Astrocyte of the spinal cord (primary cell): Measurements from ENCODE around the gene IKZF3.
"Not testable (repeated sequence)": the region's sequence is repeated elsewhere in the genome, so short reads cannot be mapped to it uniquely, and the experiment has no call there.

Experiments
- DNase-seq: peaks from one replicate; pipeline ENCODE4 v3.0.0; 2011; ENCODE audit warnings: low read depth, low spot score
- H3K4me3 ChIP-seq: 2 replicates; pipeline ENCODE4 v1.5.1; 2011; ENCODE audit warnings: low read depth, mild to moderate bottlenecking, low read length, moderate library complexity
- in situ Hi-C: cut with HindIII; loops from 2 replicates; pipeline ENCODE4 v1.10.0; 2017; ENCODE audit warnings: low sequenced_read_pairs
- TF ChIP-seq, protein P1 (sequence below): IDR thresholded peaks from 2 replicates; pipeline ENCODE4 v1.5.1; 2012; ENCODE audit warnings: low read depth, mild to moderate bottlenecking, low read length, inconsistent platforms

Gene IKZF3

DNA sequence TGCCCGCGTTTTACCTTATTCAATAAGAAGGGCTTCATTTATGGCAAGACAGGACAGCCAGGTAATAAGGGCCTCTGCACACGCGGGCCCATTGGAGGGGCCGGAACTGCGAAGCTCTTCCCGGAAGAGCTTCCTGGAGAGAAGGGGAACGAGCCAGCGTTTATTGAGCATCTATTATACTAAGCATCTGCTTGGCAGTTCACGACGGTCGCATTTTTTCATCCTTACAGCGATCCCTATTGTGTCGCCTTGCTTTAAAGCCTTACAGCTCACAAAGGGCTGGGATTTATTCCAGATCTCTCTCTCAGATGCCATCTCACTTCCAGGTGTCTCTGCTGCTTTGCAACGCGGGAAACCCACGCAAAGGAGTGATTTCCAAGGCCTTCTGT is 4.4 kb upstream of the IKZF3 start:
- in situ Hi-C loops, result no loop called here
- H3K4me3 ChIP-seq, result no peak overlapping the region
- DNase-seq, result no peak

DNA sequence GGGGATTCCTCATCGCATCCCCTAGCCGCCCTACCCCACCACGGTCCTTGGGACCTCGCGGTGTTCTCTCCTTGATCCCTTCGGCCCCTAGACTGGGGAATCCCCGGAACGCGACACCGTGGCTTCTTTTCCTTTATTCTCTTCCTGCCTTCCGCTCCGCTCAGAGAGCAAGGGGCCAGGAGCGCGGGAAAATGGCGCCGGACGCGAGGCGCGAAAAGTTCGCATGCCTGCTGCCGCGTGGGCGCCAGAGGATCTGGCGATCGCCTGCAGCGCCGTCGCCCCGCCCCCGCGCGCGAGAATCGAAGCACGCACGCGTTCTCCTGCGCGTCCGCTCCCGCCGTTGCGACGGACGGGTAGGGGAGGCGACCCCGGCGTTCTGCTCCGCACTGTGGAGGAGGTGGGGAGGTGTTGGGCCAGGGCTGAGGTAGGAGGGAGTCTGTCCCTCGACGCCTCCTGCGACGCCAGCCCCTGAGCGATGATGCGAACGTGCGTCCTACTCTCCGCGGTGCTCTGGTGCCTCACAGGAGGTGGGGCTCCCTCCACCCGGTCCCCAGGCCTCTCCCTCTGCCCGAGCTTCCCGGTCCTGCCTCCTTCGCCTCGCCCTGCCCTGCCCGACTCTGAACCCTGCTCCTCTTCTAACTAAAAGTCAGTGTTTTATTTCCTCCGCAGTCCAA is 3.9 kb upstream of the IKZF3 start, which contains the start of gene ZPBP2:
ZPBP2 (plus strand) TSS at position 323 of the 674 bp plus-strand sequence; CDS start at position 476, 153 bp downstream.
- H3K4me3 ChIP-seq, result no peak within 1 kb of the TSS
- no peak for DNase-seq
- in situ Hi-C loops, result no loop called here
- TF ChIP-seq, protein P1, sequence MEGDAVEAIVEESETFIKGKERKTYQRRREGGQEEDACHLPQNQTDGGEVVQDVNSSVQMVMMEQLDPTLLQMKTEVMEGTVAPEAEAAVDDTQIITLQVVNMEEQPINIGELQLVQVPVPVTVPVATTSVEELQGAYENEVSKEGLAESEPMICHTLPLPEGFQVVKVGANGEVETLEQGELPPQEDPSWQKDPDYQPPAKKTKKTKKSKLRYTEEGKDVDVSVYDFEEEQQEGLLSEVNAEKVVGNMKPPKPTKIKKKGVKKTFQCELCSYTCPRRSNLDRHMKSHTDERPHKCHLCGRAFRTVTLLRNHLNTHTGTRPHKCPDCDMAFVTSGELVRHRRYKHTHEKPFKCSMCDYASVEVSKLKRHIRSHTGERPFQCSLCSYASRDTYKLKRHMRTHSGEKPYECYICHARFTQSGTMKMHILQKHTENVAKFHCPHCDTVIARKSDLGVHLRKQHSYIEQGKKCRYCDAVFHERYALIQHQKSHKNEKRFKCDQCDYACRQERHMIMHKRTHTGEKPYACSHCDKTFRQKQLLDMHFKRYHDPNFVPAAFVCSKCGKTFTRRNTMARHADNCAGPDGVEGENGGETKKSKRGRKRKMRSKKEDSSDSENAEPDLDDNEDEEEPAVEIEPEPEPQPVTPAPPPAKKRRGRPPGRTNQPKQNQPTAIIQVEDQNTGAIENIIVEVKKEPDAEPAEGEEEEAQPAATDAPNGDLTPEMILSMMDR, result no peak

More for the DNA sequence above, 4.4 kb upstream of the IKZF3 start:
- TF ChIP-seq, protein P1, result no peak

DNA sequence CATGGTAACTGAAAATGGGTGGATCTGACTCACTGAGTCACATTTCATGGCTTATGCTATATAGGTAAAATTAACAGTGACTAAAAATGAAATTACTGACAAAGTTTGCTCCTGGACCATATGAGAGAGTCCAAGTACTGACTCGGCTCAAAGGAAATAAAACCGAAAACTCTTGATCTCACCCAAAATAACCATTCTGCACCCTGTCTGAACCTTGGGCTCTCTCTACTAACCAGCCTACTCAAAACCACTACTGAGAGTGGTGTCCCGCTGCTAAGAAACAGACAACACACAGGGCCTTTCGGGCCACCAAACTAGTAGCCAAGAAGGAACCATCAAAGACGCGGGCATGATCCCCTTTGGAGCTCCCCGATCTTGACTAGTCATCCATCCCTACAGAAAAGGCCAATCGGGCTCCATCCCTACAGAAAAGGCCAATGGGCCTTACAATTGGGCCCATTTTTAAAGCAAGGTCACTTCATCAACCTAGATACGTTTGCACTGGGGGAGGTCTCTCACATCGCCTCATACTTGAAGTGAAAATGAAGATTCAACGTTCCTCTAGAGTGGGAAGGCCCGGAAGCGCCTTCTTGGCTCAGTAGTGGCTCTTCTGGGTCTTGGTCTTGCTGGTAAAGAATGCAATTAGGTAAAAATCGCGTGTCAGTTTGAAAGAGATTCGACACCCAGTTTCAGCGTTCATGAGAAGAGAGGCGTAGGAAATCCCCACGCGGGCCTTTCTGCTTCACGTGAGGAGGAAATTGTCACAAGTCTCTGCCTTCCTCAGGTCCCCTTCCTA is 3.2 kb upstream of the IKZF3 start:
- no peak overlapping the region for H3K4me3 ChIP-seq
- in situ Hi-C loops, result no loop called here
- TF ChIP-seq, protein P1, result no peak
- no peak for DNase-seq

DNA sequence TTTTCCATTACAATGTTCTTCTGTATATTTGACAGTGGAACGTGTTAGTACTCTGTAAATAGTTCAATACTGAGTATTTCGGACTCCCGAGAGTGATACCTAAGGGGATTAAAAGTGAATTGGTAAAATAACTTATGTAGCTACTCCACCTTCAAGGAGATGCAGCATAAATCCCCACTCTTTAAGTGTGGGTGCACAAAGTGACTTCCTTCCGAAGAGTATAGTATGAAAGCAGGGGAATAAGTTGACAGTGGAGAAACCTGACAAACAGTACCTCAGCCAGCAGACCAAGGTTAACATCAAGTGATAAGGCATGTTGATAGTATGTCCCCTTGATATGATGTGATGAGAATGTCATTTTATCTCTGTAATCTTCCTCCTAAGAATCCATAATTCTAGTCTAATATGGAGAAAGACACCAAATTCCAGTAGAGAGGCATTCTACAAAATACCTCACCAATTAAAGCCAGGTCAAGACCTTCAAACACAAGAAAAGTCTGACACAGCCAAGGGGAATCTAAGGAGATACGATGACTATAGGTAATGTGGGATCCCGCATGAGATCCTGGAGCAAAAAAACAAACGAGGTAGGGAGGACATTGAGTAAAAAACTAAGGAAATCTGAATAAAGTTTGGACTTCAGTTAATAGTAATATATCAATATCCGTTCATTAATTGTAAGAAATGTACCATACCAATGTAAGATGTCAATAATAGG is 2.1 kb upstream of the IKZF3 start:
- in situ Hi-C loops, result no loop called here
- H3K4me3 ChIP-seq, result no peak overlapping the region
- TF ChIP-seq, protein P1, result no peak
- DNase-seq, result no peak

DNA sequence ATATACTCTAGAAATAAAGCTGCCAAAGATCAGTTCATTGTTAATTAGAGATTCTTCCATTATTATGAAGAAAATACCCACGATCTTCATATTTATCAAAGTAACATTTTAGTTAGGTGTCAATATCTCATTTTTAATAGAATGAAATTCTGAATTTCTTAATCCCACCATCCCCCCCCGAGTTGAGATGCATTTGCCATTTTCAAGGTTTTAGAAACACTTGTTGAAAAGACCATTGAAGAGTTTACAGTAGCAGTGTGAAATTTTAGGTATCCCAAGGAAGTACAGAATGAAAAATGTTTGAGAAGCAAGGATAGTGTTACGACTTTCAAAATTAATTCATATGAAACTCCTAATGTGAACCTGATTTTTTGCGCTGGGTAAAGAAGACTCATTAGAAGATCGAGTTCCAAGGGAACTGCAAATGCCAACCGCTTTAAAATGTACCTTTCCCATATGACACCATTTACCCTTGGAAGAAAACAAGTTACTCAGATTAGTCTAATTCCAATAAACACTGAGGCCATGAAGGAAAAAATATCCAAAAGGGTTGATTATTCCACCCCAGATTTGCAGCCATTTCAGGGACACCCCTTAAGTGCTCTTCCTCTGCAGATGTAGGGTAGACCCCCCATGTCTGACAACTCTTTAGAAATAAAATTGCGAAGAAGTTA is 731 bp downstream of the IKZF3 start:
- in situ Hi-C loops, result no loop called here
- no peak overlapping the region for H3K4me3 ChIP-seq
- TF ChIP-seq, protein P1, result no peak
- DNase-seq, result no peak

DNA sequence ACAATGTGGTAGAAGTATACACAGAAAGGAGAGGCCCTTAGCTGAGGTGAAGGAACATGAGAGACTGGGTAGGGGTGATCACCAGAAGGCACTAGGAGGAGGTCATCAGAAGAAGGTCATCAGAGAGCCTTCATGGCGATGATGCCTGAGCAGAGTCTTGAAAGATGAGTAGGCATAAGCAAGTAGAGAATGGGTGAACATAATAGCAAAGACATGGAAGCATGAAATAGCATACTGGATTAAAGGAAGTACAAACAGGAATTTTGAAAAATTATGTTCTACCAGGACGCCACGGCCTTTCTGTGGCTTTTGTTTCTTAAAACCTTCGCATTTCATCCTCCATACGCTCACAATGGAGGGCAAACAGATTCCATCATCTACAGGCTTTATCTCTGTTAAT is 2.9 kb downstream of the IKZF3 start:
- no peak overlapping the region for H3K4me3 ChIP-seq
- TF ChIP-seq, protein P1, result no peak
- no peak for DNase-seq
- in situ Hi-C loops, result no loop called here

DNA sequence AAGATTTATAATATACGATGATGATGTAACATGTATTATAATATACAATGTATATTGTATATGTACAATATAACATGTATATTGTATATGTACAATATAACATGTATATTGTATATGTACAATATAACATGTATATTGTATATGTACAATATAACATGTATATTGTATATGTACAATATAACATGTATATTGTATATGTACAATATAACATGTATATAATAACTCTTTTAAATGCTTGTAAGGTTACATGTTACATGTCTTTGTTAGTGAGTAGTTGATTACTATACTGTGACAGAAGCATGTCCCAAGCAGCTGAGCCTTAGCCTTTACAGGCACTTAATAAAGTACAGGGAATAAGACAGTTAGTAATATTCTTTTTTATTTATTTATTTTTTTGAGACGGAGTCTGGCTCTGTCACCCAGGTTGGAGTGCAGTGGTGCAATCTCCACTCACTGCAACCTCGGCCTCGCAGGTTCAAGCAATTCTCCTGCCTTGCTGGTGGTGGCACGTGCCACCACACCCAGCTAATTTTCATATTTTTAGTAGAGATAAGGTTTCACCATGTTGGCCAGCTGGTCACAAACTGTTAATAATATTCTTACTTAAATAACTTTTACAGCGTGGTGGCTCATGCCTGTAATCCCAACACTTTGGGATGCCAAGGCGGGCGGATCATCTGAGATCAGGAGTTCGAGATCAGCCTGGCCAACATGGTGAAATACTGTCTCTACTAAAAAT is 8.0 kb downstream of the IKZF3 start:
- H3K4me3 ChIP-seq, DNase-seq, in situ Hi-C loops: not testable (repeated sequence)
